Measurements from ENCODE around the gene TLE2. TPM values are rescaled to one million over a fixed set of nuclear protein-coding genes. Genes with fewer than 3 reads are reported as not detected.

The TLE2 gene
- total RNA-seq, 4 donors from 2014 or later = 81.3 to 114 (median 90.3) TPM

Other genes with a start within 250 kb of the TLE2 start
- 10 to 100 TPM; 43.4 to 86.8 (median 73.4) TPM for gene SGTA, start 246.0 kb downstream of the TLE2 start, total RNA-seq
- 10 to 100 TPM; 29.7 to 79.0 (median 58.9) TPM for gene THOP1, start 243.8 kb downstream of the TLE2 start, total RNA-seq
- gene ZNF554, start 209.4 kb downstream of the TLE2 start, total RNA-seq = 1 to 10 TPM; 4.9 to 9.2 (median 6.2) TPM
- 10 to 100 TPM in 1 of 4 donors, 1 to 10 TPM in 3; 8.7 to 10.2 (median 9.5) TPM for gene ZNF555, start 187.8 kb downstream of the TLE2 start, total RNA-seq
- gene ZNF556, start 161.9 kb downstream of the TLE2 start, total RNA-seq = not detected
- 1 to 10 TPM; 3.1 to 4.8 (median 3.6) TPM for gene ZNF57, start 128.4 kb downstream of the TLE2 start, total RNA-seq
- gene ZNF77, start 84.3 kb downstream of the TLE2 start, total RNA-seq = 1 to 10 TPM; 5.1 to 7.0 (median 6.2) TPM
- 10 to 100 TPM in 3 of 4 donors, 1 to 10 TPM in 1; 2.4 to 20.7 (median 11.6) TPM for gene TLE6, start 51.7 kb downstream of the TLE2 start, total RNA-seq
- gene TLE5, start 33.2 kb upstream of the TLE2 start, total RNA-seq = 100 to 1,000 TPM; 398 to 892 (median 498) TPM
- gene GNA11, start 65.1 kb upstream of the TLE2 start, total RNA-seq = 10 to 100 TPM; 49.9 to 69.6 (median 63.8) TPM
- gene GNA15, start 106.8 kb upstream of the TLE2 start, total RNA-seq = 1 to 10 TPM in 3 of 4 donors, under 1 TPM in 1; 0.88 to 4.6 (median 2.1) TPM
- gene S1PR4, start 149.5 kb upstream of the TLE2 start, total RNA-seq = 1 to 10 TPM; 2.1 to 5.4 (median 3.4) TPM
- 10 to 100 TPM; 30.8 to 48.5 (median 37.2) TPM for gene NCLN, start 156.7 kb upstream of the TLE2 start, total RNA-seq
- not detected for gene CELF5, start 195.4 kb upstream of the TLE2 start, total RNA-seq

Data from thyroid gland (tissue), 4 donors.